Adipose tissue (tissue), 3 donors: ENCODE measurements around the gene URM1. TPM values are rescaled to one million over a fixed set of nuclear protein-coding genes. Genes with fewer than 3 reads are reported as not detected.
"Not testable (repeated sequence)": the region's sequence is repeated elsewhere in the genome, so short reads cannot be mapped to it uniquely, and the experiment has no call there.

Source experiments
- H3K27ac ChIP-seq: one replicate; pipeline ENCODE4 v1.5.1; 2013; ENCODE audit warnings: low read depth, low read length
- WGBS, 3 donors: extraction: QIAGEN DNeasy Blood & Tissue Kit; methylation state at CpG; one replicate each; pipeline ENCODE4 v1.1.7; 2013; 5-methylcytosine and 5-hydroxymethylcytosine counted together
- polyA plus RNA-seq, 3 donors: library from polyadenylated mRNA; stranded (reverse); fragments of 200-250 nt; gene quantifications; one replicate each; pipeline ENCODE4 v1.2.3, GENCODE V29; 2013
- donor health status: healthy with polysubstance abuse.
- donor health status: Bipolar disorder and iron deficiency.
- donor health status: healthy.

URM1 gene
- 10 to 100 TPM; 58.8 to 75.4 (median 60.4) TPM for polyA plus RNA-seq

DNA sequence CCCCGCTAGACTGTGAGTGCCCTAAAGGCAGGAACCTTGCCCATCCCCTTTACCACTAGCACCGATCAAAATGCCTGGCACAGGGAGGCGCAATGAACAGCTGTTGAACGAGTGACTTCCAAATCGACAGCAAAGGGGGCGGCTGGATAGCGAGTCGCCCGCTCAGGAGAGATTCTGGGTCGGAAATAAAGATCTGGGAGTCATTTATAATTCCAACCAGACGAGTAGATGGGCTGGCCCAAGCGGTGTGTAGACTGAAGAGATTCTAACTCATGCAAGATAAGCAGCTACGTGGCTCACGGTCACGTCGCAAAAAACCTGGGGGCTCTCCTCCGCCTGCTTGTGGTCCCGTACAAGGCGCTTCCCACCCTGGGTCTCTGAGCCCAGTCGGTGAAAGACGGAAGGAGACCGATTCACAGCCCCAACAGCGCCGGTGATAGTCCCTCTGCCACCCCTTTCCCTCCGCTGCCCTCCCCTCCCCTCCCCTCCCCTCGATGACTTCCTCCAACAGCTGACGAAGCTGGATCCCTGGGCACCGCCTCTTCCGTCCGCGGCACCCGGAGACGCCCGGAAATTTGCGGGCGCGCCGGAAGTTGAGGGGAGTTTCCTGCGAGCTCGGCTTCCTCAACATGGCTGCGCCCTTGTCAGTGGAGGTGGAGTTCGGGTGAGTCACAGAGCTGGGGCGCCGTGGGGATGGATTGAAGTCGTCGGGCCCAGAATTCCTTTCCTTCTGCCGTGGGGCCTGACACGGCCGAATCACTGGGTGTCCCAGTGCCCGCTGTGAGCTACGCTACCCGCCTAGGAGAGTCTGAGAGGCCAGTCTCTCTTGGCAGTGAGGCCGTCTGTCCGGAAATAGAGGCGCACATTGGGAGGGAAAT lies at the start of gene URM1:
URM1 (plus strand) TSS at position 623 of the 878 bp plus-strand sequence; CDS start at position 630, 7 bp downstream.
- 0 to 1% (median 1%) methylated on average over 52 to 55 of the region's 55 CpGs for WGBS, 3 donors
- peak within 1 kb of the TSS; percentile 19 for H3K27ac ChIP-seq

DNA sequence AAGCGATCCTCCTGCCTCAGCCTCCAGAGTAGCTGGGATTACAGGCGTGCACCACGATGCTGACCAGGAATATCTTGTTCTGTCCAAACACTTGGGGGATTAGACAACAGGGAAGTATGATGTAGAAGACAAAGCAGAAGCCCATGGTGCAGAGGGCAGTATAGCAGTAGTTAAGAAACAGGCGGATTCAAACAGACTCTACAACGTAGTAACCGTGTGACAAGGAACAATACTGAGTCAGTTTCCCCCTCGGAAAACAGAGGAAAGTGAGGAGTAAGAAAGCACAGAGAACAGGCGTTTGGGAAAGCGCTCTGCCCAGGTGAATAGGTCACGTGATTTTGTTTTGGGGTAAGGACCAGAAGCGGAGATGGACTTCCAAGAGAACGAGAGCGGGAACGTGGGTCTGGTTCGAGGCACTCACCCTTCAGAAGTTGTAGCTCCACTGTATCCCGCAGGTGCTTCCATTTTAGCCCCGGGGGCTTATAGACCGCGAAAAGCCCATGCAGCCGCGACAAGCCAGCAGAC lies 49.2 kb upstream of the URM1 start:
- H3K27ac ChIP-seq: no peak overlapping the region
- 2 to 3% (median 2%) methylated on average over 21 of the region's 21 CpGs for WGBS, 3 donors

DNA sequence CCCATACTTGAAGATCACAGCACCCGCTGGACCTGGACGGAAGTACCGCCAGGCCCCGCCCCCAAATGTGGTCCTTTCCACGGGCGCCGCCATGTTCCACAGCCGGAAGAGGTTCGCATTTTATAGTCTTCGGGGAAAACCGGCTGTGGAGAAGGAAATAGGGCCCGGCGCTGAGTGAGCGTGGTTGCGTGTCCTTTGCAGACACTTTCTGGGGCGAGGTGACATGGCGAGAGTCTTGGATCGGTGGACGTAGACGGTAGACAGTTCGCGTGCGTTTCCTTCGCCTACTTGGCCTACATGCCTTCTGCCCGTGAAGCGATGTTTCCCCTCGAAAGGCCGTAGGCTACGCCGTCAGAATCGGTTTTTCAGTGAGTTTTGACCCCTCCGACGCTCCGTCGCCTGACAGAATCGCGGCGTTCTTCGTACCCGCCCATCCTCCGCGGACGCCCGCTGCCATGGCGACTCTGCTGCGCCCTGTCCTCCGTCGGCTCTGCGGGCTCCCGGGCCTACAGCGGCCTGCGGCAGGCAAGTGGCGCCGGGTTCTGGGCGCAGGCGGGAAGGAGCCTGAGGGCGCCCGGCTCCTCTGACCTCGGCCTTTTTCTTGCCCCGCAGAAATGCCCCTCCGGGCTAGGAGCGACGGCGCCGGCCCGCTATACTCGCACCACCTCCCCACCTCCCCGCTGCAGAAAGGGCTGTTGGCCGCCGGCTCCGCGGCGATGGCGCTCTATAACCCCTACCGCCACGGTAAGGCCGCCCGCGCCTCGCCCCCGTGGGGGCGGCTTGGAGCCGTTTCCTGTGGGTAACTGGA lies 48.6 kb upstream of the URM1 start, which contains the start of the genes COQ4 and TRUB2:
COQ4 (plus strand) TSS at position 436 of the 808 bp plus-strand sequence; CDS start at position 456, 20 bp downstream.
TRUB2 (minus strand) TSS at position 44 of the 808 bp plus-strand sequence; CDS start at position 5, 39 bp downstream.
- 0% methylated on average over 83 of the region's 83 CpGs for WGBS, 3 donors
- H3K27ac ChIP-seq: no peak within 1 kb of the TSS

DNA sequence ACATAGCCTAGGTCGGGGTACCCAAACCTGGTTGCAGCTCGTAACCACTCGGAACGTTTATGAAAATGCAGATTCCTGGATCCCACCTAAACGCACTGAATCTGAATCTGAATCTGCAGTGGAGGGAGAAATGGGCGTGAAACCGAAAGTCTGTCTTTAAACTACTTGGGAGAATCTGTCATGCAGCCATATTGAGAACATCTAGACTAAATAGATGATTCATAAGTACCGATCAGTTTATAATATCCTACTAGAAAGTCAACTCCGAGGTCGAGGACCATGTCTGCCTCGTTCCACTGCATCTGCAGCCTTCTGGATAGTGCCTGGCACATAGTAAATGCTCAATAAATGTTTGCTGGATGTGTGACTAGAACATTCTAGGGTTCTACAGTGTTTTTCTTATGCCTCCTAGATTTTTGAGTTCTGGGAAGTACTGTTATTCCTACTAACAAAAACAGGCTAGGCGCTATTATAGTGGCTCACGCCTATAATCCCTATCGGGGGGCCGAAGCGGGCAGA lies 47.9 kb upstream of the URM1 start:
- WGBS, 3 donors: 22 to 26% (median 22%) methylated on average over 16 of the region's 16 CpGs
- H3K27ac ChIP-seq: no peak overlapping the region

DNA sequence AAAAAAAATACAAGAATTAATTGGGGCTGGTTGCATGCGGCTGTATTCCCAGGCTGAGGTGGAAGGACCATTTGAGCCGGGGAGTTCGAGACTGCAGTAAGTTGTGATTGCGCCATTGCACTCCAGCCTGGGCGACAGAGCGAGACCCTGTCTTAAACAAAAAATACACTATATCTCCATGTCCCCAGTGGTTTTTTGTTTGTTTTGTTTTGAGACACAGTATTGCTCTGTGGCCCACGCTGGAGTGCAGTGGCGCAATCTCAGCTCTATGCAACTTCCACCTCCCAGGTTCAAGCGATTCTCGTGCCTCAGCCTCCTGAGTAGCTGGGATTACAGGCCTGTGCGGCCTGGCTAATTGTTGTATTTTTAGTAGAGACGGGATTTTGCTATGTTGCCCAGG lies 47.4 kb upstream of the URM1 start:
- WGBS, 3 donors: 63 to 85% (median 69%) methylated on average over 12 of the region's 12 CpGs
- H3K27ac ChIP-seq: no peak overlapping the region

DNA sequence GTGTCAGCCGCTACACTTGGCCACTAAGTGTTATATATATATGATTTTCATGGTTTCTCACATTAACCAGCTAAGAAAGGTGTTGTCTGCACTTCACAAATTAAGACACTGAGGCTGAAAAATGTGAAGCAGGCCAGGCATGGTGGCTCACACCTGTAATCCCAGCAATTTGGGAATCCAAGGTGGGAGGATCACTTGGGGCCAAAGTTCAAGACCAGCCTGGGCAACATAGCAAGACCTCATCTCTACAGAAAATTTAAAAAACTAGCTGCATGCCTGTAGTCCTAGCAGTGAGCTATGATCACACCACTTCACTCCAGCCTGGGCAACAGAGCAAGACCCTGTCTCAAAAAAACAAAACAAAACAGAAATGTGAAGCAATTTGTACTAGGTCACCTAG lies 46.8 kb upstream of the URM1 start:
- no peak overlapping the region for H3K27ac ChIP-seq
- 95 to 100% (median 100%) methylated on average over 1 of the region's 1 CpG for WGBS, 3 donors

DNA sequence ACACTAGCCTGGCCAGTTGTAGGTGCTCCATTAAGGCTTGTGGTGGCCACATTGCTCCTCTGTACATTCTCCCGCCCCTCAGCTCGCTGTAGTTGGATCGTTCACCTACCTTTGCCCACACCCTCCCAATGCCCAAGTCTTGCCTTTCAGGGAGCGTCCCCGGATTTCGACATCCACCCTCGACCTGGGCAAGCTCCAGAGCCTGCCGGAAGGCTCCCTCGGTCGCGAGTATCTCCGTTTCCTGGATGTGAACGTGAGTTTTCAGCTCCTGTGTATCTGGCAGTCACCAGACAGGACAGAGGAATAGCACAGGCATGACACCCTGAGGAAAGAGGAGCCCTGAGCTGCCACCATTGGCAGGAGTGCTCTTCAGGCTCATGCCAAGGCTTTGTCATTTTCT lies 45.5 kb upstream of the URM1 start:
- WGBS, 3 donors: 80 to 81% (median 80%) methylated on average over 13 of the region's 13 CpGs
- no peak overlapping the region for H3K27ac ChIP-seq

DNA sequence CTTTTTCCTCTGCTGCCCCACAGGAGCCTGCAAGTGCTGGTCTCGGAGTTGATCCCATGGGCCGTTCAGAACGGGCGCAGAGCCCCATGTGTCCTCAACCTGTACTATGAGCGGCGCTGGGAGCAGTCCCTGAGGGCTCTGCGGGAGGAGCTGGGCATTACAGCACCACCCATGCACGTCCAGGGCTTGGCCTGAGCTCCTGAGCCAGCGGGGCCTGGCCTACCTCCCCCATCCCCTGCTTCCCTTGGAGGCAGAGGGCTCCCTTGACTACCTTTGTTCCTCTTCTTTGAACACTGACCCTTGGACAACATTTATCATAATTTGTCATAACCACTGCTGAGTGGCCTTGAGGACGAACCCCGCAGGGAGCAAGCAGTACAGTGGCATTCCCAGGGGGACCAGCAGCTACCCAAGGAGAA lies 37.7 kb upstream of the URM1 start:
- H3K27ac ChIP-seq: no peak overlapping the region
- 70 to 86% (median 81%) methylated on average over 11 of the region's 11 CpGs for WGBS, 3 donors

DNA sequence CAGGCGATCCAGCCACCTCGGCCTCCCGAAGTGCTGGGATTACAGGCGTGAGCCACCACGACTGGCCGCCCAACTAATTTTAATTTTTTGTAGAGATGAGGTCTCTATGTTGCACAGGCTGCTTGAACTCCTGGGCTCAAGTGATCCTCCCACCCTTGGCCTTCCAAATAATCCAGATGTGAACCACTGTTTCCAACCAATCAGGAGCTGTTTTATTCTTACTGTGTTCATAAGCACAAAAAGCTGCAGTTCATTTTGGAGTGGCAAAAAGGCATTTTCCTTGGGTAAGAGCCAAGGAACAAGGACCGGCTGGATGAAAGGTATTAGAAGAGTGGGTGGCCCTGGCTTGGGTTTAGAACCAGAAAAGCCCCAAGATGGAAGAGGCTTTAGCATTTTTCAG lies 36.0 kb upstream of the URM1 start:
- H3K27ac ChIP-seq: no peak overlapping the region
- WGBS, 3 donors: 86 to 94% (median 86%) methylated on average over 7 of the region's 7 CpGs

DNA sequence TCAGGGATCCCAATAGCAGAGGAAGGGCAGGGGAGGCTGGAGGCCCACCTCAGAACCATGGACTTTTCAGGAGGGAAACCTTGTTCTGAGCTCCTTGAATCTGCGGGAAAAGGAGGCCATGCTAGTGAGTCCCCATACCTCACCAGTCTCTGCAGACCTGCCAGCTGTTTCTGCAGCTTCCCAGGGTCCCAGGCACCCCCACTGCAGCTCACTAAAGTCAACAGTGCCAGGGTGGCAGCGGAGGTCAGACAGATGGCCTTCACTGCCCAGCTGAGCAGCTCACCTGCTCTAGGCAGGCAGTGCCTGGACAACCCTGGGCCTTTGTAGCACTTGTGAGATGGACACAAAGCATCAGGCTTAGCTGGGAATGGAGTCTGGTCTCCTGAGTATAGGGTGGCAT lies 35.3 kb upstream of the URM1 start:
- H3K27ac ChIP-seq: no peak overlapping the region
- 60 to 91% (median 88%) methylated on average over 2 of the region's 2 CpGs for WGBS, 3 donors

DNA sequence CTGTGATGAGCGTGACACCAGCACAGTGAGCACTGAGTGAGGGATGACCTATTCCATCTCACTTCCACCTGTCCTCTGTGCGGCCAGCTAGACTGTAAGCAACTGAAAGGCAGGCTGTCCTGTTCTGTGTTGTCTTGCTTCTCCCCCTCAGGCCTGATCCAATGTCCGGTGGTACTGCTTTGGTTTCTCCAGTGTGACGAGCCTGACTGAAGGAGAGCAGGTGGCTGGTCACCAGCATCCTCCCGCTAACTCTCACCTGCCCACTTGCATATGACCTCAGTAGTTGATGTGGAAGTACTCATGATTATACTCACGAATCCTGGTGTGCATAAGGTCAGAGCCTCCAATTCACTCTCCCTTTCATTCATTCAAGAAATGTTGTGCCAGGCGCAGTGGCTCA lies 33.2 kb upstream of the URM1 start:
- WGBS, 3 donors: 81 to 93% (median 91%) methylated on average over 7 of the region's 7 CpGs
- H3K27ac ChIP-seq: no peak overlapping the region

DNA sequence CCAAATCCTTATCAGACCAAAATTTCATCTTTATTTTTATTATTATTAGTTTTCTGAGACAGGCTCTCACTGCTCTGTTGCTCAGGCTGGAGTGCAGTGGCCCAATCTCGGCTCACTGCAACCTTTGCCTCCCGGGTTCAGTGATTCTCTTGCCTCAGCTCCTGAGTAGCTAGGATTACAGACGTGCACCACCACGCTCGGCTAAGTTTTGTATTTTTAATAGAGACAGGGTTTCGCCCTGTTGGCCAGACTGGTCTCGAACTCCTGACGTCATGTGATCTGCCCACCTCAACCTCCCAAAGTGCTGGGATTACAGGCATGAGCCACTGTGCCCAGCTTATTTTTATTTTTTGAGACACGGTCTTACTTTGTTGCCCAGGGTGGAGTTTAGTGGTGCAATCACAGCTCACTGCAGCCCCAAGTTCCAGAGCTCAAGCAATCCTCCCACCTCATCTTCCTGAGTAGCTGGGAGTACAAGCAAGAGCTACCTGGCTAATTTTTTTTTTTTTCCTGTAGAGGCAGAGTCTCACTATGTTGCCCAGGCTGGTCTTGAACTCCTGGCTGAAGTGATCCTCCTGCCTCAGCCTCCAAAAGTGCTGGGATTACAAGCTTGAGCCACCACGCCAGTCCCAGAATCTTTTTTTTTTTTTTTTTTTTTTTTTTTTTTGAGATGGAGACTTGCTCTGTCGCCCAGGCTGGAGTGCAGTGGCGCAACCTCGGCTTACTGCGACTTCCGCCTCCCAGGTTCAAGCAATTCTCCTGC lies 32.1 kb upstream of the URM1 start:
- WGBS, 3 donors: 80 to 93% (median 93%) methylated on average over 15 of the region's 15 CpGs
- H3K27ac ChIP-seq: not testable (repeated sequence)

DNA sequence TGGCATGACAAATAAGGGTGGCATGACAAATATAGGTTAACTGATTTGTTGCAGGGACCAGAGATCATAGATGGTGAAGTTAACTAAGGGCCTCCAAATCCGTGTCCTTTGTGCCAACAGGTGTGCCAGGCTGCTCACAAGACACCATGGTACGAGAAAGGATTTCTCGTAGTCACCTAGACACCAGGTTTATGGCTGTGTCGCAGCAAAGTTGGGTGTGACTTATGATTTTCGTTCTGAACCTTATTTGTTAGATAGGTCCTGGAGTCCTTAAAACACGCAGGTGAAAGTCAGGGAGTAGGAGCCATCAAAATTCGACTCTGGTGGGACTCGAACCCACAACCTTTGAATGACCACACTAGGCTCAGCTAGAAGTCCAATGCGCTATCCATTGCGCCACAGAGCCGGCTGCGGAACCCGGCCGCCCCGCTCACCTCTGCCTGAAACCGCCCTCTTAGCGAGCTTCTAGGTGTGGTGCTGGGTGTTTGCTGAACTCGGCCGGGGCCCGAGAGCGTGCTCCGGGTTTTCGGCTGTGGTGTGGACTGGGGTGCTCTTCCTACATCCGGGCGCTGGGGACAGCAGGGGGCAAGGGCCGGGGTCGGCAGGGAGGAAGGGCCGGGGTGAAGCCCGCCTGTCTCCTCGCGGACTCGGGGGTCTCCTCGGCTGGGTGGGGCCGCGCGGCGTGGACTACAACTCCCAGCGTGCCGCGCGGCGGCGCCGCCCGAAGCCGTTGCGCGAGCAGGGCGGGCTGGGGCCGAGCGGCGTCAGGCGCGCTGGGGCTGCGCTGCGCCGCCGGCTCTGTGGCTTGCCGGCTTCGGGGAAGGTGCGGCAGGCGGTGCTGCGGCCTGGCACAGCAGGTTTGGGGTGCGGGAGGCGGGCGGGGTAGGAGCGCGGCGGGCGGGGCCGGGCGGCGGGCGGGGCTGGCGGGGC lies 31.1 kb upstream of the URM1 start, which contains the start of gene SLC27A4:
SLC27A4 (plus strand) TSS at position 767 of the 930 bp plus-strand sequence. CDS start 2,606 bp downstream, outside the sequence.
- 5 to 8% (median 7%) methylated on average over 47 to 74 of the region's 75 CpGs for WGBS, 3 donors
- H3K27ac ChIP-seq: no peak within 1 kb of the TSS

DNA sequence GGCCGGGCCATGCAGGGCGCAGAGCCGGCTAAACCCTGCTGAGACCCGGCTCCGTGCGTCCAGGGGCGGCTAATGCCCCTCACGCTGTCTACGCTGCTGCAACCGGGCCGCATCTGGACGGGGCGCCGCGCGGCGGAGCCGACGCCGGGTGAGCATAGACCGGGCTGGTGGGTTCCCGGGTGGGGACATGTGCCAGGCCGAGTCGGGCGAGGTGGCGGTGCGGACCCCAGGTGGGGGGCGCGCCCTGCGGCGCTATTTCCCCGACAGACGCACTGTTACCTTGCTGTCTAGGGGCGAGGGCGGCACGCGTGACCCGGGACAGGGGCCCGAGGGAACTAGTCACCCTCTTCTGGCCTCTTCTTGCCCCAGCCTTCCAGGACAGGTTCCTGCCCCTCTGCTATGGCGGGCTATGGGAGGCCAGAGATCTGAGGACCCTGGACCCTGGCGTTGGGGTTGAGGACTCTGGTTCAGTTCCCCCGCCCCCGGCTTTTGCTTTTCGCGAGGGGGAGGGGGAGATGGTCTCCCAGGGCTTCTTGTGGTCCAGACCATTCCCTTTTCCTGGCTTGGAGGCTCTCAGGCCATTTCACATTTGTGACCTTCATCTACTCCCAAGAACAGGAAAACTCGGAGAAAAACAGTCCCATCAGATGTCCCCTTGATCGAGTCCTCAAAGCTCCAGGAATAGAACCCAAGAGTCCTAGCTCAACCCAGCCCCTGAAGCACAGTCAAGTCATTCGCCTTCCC lies 30.3 kb upstream of the URM1 start:
- WGBS, 3 donors: 1 to 2% (median 2%) methylated on average over 34 to 48 of the region's 48 CpGs
- H3K27ac ChIP-seq: no peak overlapping the region

DNA sequence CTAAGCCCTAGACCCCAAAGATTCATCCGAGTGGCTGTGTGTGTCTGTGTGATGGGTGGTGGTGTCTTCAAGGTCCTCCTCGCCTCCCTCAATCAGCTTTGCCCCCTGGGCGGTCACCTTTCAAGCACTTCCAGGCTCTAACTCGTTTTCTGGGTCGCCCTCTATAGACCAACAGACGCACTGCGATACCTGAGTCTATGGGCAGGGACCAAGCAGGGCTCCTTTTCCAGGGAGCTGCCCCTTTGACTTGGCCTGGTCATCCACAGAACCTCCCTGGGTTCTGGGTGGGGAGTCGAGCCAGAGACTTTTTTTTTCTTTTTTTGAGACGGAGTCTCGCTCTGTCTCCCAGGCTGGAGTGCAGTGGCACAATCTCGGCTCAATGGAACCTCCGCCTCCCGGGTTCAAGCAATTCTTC lies 29.7 kb upstream of the URM1 start:
- WGBS, 3 donors: 25 to 34% (median 33%) methylated on average over 11 to 13 of the region's 13 CpGs
- H3K27ac ChIP-seq: no peak overlapping the region

DNA sequence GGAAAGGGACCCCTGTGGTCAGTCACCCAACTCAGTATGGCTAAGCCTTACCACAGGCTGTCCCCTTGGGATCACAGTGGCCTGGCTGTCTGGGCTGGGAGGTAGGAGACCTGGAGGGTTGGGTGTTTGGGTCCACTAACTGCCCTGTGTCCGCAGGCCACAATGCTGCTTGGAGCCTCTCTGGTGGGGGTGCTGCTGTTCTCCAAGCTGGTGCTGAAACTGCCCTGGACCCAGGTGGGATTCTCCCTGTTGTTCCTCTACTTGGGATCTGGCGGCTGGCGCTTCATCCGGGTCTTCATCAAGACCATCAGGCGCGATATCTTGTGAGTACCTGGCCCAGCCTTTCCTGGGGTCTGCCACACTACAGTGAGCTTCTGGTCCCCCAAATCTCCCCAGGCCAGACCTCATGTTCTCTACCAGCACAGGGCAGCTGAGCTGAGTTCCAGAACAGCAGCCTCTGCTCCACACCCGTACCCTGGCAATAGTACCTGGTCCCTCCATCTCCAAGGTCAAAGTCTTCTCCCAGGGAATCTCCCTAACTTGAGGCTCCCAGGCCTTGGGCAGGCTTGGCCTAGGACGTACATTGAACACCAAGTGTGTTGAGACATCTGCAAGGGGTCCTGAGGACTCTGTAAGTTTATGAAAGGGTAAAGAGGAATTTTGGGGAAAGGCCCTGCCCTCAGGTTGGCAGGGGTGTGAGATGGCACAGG lies 28.0 kb upstream of the URM1 start:
- 93 to 95% (median 94%) methylated on average over 8 of the region's 8 CpGs for WGBS, 3 donors
- no peak overlapping the region for H3K27ac ChIP-seq
